Measurements from ENCODE around the gene EYS.

The EYS gene

DNA sequence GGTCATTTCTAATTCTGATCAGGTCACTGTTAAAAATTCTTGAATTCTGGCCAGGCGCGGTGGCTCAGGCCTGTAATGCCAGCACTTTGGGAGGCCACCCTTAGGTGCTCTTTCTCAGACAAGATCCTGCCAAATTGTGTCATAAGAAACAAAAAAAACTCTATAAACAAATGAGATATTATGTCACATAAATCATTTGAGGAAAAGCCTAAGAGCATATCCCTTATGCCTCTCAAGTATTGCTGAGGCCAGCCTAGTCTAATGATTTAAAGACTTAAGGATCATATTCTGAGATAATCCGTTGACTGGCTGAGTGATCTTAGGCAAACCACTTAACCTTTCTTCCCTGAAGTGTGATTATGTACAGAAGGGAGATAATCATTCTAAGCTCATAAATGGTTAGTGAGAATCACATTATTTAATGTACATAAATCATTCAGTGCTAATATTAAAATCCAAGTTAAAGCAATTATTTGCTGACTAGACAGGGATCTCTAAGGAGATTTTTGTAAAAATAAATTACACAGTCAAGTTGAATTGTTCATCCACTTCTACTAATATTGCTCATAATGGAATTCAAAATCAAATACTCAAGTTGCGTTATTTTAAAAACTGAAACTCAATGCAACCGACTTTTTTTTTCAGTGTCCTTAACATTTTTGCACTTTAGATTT is 1706.1 kb downstream of the EYS start:
- Mint-ChIP-seq H3K27ac (no peak overlapping the region), H3K36me3 (ENCODE audit: low read depth) (no peaks in the 10 kb centered on the region), H3K4me1 (peaks cover 9% of the 10 kb centered on the region), H3K9me3 (peaks cover 6% of the 10 kb centered on the region), H3K27me3 (ENCODE audit: low read depth) (no peaks in the 10 kb centered on the region), H3K4me3 (no peak overlapping the region)
- TF ChIP-seq CTCF (IDR thresholded peaks at IDR 0.05; ENCODE audit: unreplicated experiment in 3 of 3) = no peak

DNA sequence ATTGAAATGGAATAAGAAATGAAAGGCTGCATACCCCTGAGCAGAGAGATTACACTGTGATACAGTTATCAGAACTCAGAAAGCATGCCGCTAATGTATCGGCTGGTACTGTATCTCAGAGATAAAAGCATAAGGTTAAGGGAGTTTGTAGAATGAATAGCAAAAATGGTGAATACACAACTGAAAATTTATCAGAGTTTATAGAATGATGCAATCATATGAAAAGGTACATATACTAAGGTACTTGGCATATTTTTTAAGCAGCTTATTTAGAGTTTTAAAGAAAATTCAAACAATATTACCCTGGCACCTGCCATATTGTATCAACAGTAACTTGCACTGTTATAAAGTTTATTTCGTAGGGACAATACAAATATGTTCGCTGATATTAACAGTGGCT is 1707.4 kb downstream of the EYS start:
- Mint-ChIP-seq H3K27ac (peak overlapping the region in 1 of 3 experiments; percentile 55), H3K36me3 (ENCODE audit: low read depth) (no peaks in the 10 kb centered on the region), H3K9me3 (no peaks in the 10 kb centered on the region), H3K4me3 (no peak overlapping the region), H3K4me1 (peaks cover 9% of the 10 kb centered on the region), H3K27me3 (ENCODE audit: low read depth) (no peaks in the 10 kb centered on the region)
- no peak for TF ChIP-seq CTCF (IDR thresholded peaks at IDR 0.05; ENCODE audit: unreplicated experiment in 3 of 3)

- Mint-ChIP-seq H3K36me3 (ENCODE audit: low read depth) (no peaks in the 10 kb centered on the region), H3K9me3 (no peaks in the 10 kb centered on the region), H3K27ac (peak overlapping the region in 1 of 3 experiments; percentile 55), H3K27me3 (ENCODE audit: low read depth) (no peaks in the 10 kb centered on the region), H3K4me3 (no peak overlapping the region), H3K4me1 (peaks cover 9% of the 10 kb centered on the region)
- TF ChIP-seq CTCF (IDR thresholded peaks at IDR 0.05; ENCODE audit: unreplicated experiment in 3 of 3) = no peak
Measured at GRCh38 chr6:63998991-63999390, 1708.0 kb downstream of the EYS start.

- H3K4me3 Mint-ChIP-seq = no peak overlapping the region
- H3K4me1 Mint-ChIP-seq = peaks cover 9% of the 10 kb centered on the region
- TF ChIP-seq CTCF (IDR thresholded peaks at IDR 0.05; ENCODE audit: unreplicated experiment in 3 of 3) = no peak
- no peaks in the 10 kb centered on the region for H3K27me3 Mint-ChIP-seq (ENCODE audit: low read depth)
- no peaks in the 10 kb centered on the region for H3K9me3 Mint-ChIP-seq
- no peak overlapping the region for H3K27ac Mint-ChIP-seq
- H3K36me3 Mint-ChIP-seq (ENCODE audit: low read depth) = no peaks in the 10 kb centered on the region
Measured at GRCh38 chr6:63997734-63998133, 1709.3 kb downstream of the EYS start.

- H3K27ac Mint-ChIP-seq = no peak overlapping the region
- H3K27me3 Mint-ChIP-seq (ENCODE audit: low read depth) = no peaks in the 10 kb centered on the region
- TF ChIP-seq CTCF (IDR thresholded peaks at IDR 0.05; ENCODE audit: unreplicated experiment in 3 of 3) = no peak
- H3K36me3 Mint-ChIP-seq (ENCODE audit: low read depth) = no peaks in the 10 kb centered on the region
- peaks cover 9% of the 10 kb centered on the region for H3K4me1 Mint-ChIP-seq
- H3K9me3 Mint-ChIP-seq = no peaks in the 10 kb centered on the region
- H3K4me3 Mint-ChIP-seq = no peak overlapping the region
Measured at GRCh38 chr6:63997221-63997620, 1709.8 kb downstream of the EYS start.

- Mint-ChIP-seq H3K27ac (no peak overlapping the region), H3K27me3 (ENCODE audit: low read depth) (no peaks in the 10 kb centered on the region), H3K36me3 (ENCODE audit: low read depth) (no peaks in the 10 kb centered on the region), H3K4me3 (no peak overlapping the region), H3K9me3 (no peaks in the 10 kb centered on the region), H3K4me1 (no peaks in the 10 kb centered on the region)
- no peak for TF ChIP-seq CTCF (IDR thresholded peaks at IDR 0.05; ENCODE audit: unreplicated experiment in 3 of 3)
Measured at GRCh38 chr6:63985223-63985622, 1721.8 kb downstream of the EYS start.

Data from nephron (organoid).